Activated T-cell treated with anti-CD3 and anti-CD28 coated beads, Interleukin-2, amount 50 U/mL, for 4 hours (primary cell): ENCODE data around the gene CARD19. TPM values are rescaled to one million over a fixed set of nuclear protein-coding genes. Genes with fewer than 3 reads are reported as not detected.

Experiments used
- ATAC-seq, 2 donors: fragments of 200-7000 bp; cut with Tn5 transposase; one replicate each; pipeline ENCODE4 v1.10.0; 2021
- DNase-seq: peaks from one replicate; pipeline ENCODE4 v3.0.0-alpha.2; 2020
- H3K27me3 Mint-ChIP-seq: one replicate; pipeline ENCODE4 v1.8.0; 2021; ENCODE audit warnings: low read depth, mixed read lengths
- H3K36me3 Mint-ChIP-seq: one replicate; pipeline ENCODE4 v1.8.0; 2022; ENCODE audit warnings: mixed read lengths; ENCODE audit not compliant: insufficient read depth
- H3K4me1 Mint-ChIP-seq: one replicate; pipeline ENCODE4 v1.8.0; 2021; ENCODE audit warnings: low read depth, mixed read lengths
- H3K4me3 Mint-ChIP-seq: one replicate; pipeline ENCODE4 v1.8.0; 2021; ENCODE audit warnings: mild to moderate bottlenecking, moderate library complexity, mixed read lengths
- H3K9me3 Mint-ChIP-seq: one replicate; pipeline ENCODE4 v1.8.0; 2021; ENCODE audit warnings: mixed read lengths
- total RNA-seq, 3 donors: library from RNA; stranded (reverse); gene quantifications; one replicate each; pipeline ENCODE4 v1.2.1, GENCODE V29; 2021

CARD19 gene
- total RNA-seq, 3 donors from 2014 or later = 25.5 to 33.8 (median 28.4) TPM

DNA sequence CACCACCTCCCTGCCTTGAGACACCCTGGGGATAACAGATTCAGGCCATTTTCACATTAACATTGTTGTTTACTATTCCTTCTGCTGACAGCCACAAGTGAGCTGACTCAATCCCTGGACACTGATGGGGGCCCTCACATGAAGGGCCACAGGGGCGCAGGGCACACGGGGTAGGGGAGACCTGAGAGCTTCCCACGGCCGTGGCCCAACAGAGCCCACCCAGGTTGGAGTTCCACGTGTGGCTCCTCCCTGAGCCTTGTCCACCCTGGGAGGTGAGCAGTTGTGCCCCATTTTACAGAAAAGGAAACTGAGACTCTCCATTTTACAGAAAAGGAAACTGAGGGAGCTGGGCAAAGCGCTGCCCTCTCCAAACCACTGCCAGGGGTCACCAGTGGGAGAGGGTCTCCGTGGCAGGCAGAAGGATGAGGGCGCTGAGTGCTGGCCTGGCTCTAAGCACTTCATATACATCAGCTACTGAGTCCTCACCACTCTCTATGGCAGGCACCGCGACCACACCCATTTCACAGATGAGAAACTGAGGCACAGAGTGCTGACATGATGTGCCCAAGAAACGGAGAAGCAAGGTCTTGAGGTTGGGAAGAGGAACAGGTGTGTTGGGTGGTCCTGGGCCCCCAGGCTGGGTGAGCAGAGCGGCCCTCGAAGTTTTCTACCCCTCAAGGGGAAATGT, 35.7 kb downstream of the CARD19 start:
- ATAC-seq (no peak), DNase-seq (no peak)
- peaks cover 6% of the 10 kb centered on the region for H3K36me3 Mint-ChIP-seq
- no peaks in the 10 kb centered on the region for H3K9me3 Mint-ChIP-seq
- H3K4me1 Mint-ChIP-seq = peaks cover 64% of the 10 kb centered on the region
- peak overlapping the region; percentile 92 for H3K4me3 Mint-ChIP-seq
- no peaks in the 10 kb centered on the region for H3K27me3 Mint-ChIP-seq

DNA sequence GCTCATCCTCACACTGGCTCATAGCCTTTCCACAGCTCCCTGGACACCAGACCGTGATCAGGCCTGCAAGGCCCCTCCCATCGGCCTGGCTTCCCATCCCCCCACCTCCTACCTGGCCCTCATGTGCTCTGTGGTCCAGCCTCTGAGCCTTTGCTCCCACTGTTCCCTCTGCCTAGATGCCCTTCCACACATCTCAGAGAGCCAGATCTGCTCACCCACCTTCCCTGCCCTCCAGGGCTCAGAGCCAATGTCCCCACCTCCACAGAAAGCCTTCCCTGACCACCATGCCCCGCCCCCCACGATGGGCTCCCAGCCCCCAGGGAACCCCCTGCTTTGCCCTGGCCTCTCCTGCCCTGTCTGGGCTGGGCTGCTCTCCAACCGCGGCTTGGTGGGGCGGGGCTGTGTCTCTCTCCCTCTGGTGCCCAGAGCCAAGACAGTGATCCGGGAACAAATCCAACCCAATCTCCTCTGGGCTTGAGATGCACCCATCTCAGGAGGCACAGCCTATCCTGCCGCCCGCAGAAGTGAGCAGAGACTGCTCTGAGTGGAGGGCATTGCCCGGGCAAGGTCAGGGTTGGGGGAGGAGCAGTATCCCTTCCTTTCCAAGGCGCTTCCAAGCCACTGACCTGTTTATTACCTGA, 36.4 kb downstream of the CARD19 start:
- peaks cover 57% of the 10 kb centered on the region for H3K4me1 Mint-ChIP-seq
- H3K36me3 Mint-ChIP-seq = peaks cover 6% of the 10 kb centered on the region
- no peaks in the 10 kb centered on the region for H3K27me3 Mint-ChIP-seq
- ATAC-seq = no peak
- H3K4me3 Mint-ChIP-seq = peak overlapping the region; percentile 92
- H3K9me3 Mint-ChIP-seq = no peaks in the 10 kb centered on the region
- DNase-seq = no peak

DNA sequence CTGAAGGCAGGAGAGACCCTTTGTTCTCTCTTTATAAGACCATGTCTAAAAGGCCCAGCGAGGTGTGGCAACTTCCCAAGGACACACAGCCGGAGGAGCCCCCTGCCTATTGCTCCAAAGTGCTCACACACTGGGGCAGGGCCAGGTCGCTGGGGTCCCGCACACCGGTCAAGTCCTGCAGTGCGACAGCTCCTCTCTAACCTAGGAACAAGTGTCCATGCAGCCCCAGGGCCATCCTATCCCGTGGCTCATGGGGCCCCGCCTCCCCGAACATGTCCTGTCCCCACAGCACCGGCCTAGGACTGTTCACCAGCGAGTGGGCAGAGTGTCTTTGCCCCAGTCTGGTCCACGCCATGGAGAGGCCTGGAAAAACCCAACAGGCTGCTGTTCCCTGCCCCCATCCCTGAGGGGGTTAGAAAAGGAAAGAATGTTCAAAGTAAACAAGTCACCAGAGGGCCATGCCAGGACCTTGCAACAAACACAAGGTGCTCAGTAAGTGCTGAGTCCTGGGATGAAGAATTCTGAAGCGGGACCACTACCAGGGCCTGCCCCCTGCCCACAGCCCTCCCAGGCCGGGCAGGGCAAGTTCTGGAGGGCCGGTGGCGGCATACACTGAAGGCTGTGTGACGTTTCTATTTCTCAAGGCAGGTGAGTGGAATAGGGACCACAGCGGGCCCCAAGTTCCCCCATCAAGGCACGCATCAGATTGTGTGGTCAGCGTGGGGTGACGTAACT, 37.1 kb downstream of the CARD19 start:
- H3K4me1 Mint-ChIP-seq = peaks cover 56% of the 10 kb centered on the region
- DNase-seq (no peak), ATAC-seq (peak in 1 of 2 donors; percentile 25)
- H3K4me3 Mint-ChIP-seq = peak overlapping the region; percentile 92
- no peaks in the 10 kb centered on the region for H3K27me3 Mint-ChIP-seq
- H3K36me3 Mint-ChIP-seq = peaks cover 6% of the 10 kb centered on the region
- no peaks in the 10 kb centered on the region for H3K9me3 Mint-ChIP-seq

DNA sequence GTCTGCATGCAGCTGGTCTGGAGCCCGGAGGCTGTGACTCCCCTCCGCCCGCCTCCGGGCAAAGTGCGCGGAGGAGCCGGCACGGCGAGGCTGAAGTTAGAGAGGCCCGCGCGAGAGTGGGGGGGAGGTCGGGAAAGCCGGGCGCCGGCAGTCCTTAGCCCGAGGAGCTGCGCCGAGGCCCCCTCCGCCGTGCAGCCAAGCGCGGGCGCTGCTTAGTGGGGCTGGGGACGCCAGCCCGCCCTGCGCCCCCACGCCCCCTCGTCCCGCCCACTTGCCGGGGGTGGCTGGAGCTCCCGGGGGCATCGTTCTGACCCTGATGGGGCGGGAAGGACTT, 37.6 kb downstream of the CARD19 start:
- H3K27me3 Mint-ChIP-seq = no peaks in the 10 kb centered on the region
- H3K4me1 Mint-ChIP-seq = peaks cover 56% of the 10 kb centered on the region
- peak overlapping the region; percentile 92 for H3K4me3 Mint-ChIP-seq
- H3K9me3 Mint-ChIP-seq = no peaks in the 10 kb centered on the region
- peaks cover 5% of the 10 kb centered on the region for H3K36me3 Mint-ChIP-seq
- ATAC-seq (peak in 1 of 2 donors; percentile 33), DNase-seq (peak; percentile 37)

DNA sequence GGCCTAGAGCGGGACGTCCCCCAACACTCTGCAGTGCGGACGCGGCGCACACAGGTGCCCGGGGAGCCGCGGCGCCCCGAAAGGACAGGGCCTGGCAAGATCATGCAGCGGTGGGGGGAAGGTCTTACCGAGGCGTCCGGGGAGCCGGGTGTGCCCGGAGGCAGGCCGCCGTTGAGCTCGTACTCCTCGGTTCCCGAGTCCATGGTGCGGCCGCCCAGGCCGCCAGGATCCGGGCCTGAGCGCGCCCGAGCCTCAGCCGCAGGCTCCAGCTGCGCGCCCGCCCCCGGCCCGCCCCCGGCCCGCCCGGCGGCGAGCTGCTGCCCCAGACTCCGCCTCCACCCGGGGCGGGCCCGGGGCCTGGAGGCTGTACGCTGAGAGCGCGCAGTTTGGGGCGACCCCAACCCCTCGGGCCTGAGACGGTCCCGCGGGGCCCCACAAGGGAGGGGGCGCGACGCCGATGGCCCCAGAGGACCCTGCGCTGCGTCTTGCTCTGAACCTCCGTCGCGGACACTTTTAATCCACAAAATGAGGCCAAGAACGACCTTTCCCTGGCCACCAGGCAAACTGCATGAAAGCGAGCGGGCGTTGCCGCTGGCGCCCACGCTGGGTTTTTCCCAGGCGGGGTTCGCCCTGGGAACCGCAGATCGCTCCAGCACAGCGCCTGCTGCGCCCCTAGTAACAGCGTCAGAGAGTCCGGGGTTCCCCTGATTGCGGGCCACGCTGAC, 38.2 kb downstream of the CARD19 start, which contains the start of gene NINJ1:
NINJ1 (minus strand) TSS at position 237 of the 725 bp plus-strand sequence; CDS start at position 203, 34 bp downstream.
- Mint-ChIP-seq H3K4me3 (peak within 1 kb of the TSS; percentile 92), H3K4me1 (peaks cover 53% of the 10 kb centered on the region), H3K9me3 (no peaks in the 10 kb centered on the region), H3K36me3 (peaks cover 3% of the 10 kb centered on the region), H3K27me3 (no peaks in the 10 kb centered on the region)
- DNase-seq (peak; percentile 89), ATAC-seq (peak; percentile 81 to 82)

GRCh38 chr9:93134740-93135444, 38.9 kb downstream of the CARD19 start:
- Mint-ChIP-seq H3K9me3 (no peaks in the 10 kb centered on the region), H3K4me3 (peak overlapping the region; percentile 84), H3K4me1 (peaks cover 50% of the 10 kb centered on the region), H3K27me3 (no peaks in the 10 kb centered on the region), H3K36me3 (peaks cover 3% of the 10 kb centered on the region)
- ATAC-seq = no peak
- DNase-seq = no peak

DNA sequence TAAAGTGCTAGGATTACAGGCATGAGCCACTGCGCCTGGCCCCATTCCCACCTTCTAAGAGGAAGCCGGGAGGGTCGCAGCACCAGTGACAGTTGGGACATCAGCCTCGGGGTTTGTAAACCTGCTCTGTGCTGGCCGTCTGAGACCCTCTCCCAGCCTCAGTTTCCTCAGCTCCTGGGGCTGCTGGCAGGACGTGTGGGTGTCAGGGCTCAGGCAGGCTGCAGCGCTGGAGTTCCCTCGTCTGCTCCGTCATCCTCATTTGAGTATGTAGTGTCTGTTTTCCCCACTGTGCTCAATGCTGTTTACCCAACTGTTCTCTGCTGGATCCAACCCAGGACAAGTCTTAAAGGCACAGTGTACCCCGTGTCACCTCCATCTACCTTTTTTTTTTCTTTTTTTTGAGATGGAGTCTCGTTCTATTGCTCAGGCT, 40.0 kb downstream of the CARD19 start:
- H3K36me3 Mint-ChIP-seq = peaks cover 2% of the 10 kb centered on the region
- peaks cover 48% of the 10 kb centered on the region for H3K4me1 Mint-ChIP-seq
- no peaks in the 10 kb centered on the region for H3K9me3 Mint-ChIP-seq
- no peak overlapping the region for H3K4me3 Mint-ChIP-seq
- DNase-seq = no peak
- no peak for ATAC-seq
- H3K27me3 Mint-ChIP-seq = no peaks in the 10 kb centered on the region

DNA sequence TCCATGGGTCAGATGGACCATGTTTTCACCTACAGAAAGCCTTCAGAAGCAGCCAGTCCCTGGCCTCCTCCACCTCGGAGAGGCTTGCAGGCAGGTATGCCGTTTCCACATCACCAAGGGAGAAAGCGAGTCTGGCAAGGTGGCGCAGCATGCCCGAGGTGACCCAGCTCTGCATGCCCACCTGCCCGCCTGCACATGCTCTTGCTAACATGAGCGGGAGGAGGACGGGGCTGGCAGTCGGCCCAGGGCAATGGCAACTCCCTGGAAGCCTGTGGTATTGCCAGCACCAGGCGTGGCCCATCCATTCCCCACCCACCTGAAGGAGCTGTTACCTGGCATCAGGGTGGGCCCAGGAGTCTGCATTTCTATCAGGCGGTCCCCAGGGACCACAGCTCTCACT, 41.3 kb downstream of the CARD19 start:
- Mint-ChIP-seq H3K36me3 (peaks cover 2% of the 10 kb centered on the region), H3K9me3 (no peaks in the 10 kb centered on the region), H3K4me3 (no peak overlapping the region), H3K27me3 (no peaks in the 10 kb centered on the region), H3K4me1 (peaks cover 41% of the 10 kb centered on the region)
- no peak for ATAC-seq
- no peak for DNase-seq

- Mint-ChIP-seq H3K4me1 (peaks cover 39% of the 10 kb centered on the region), H3K4me3 (no peak overlapping the region), H3K27me3 (no peaks in the 10 kb centered on the region), H3K9me3 (no peaks in the 10 kb centered on the region), H3K36me3 (no peaks in the 10 kb centered on the region)
- no peak for ATAC-seq
- no peak for DNase-seq
Observed at GRCh38 chr9:93138171-93138764, 42.3 kb downstream of the CARD19 start.

- no peaks in the 10 kb centered on the region for H3K27me3 Mint-ChIP-seq
Observed at GRCh38 chr9:93139365-93140182, 43.6 kb downstream of the CARD19 start.

DNA sequence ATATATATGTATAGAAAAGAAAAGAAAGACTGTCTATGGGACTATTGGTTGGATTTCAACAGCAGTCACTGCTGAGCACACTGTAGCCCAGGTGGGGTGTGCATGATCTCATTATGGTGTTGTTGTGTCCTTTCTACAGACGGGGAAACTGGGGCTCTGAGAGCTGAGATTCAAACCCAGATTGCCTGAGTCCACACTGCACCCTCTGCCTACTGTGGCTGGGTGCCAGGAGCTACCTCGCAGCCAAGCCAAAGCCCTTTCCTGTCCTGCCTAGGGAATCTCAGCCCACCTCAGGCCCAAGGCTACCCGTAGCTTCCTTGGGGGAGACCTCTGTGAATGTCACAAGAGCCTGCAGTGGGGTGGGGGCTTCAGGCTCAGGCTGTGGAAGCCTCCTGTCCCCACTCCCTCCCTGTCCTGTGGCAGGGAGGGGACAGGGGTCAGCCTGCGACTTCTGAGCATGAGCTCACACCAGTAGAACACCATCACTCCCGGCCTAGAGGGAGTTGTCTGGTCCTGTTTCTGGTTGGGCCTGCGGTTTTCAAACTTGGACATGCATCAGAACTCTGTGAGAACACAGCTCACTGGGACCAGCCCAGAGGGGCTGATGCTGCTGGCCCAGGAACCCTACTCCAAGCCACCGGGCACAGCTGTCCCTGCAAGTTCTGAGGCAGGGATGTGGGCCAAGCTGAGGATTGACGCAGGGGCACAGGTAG, 45.9 kb downstream of the CARD19 start:
- H3K9me3 Mint-ChIP-seq = peaks cover 9% of the 10 kb centered on the region
- no peaks in the 10 kb centered on the region for H3K27me3 Mint-ChIP-seq
- ATAC-seq (no peak), DNase-seq (no peak)
- H3K4me1 Mint-ChIP-seq = peaks cover 54% of the 10 kb centered on the region
- peaks cover 2% of the 10 kb centered on the region for H3K36me3 Mint-ChIP-seq
- H3K4me3 Mint-ChIP-seq = no peak overlapping the region

More at GRCh38 chr9:93139365-93140182, 43.6 kb downstream of the CARD19 start:
- no peaks in the 10 kb centered on the region for H3K9me3 Mint-ChIP-seq
- H3K4me3 Mint-ChIP-seq = no peak overlapping the region
- H3K4me1 Mint-ChIP-seq = peaks cover 50% of the 10 kb centered on the region
- no peak for DNase-seq
- no peaks in the 10 kb centered on the region for H3K36me3 Mint-ChIP-seq
- ATAC-seq = no peak

DNA sequence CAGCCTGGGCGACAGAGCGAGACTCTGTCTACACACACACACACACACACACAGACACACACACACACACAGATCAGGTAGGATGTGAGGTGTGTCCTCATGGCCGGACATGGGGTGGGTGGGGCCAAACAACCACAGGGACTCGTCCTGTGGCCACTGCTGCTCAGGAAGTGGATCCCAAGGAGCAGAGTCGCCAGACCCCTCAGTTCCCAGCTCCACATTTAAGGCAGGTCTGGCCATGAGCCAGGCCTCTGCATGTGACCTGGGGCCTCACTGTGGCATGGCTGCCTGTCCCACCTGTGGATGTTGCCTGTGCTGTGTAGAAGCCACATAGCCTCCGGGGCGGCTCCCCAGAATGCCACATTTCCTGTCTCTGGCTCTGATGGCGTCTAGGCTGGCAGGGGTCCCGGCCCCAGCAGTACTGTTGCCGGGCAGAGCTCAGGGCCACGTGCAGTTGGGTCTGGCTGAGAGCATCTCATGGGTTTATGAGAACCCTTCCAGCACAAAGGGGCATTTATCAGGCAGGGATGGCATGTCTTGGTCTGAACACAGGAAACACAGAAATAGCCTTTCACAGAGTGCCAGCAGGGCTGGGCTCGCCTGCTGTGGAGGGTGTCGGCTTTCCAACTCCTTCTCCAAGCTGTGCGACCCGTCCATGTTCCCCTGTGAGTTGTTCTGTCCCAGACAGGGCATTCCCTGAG, 48.0 kb downstream of the CARD19 start:
- ATAC-seq = peak; percentile 29 to 35
- H3K4me1 Mint-ChIP-seq = peaks cover 55% of the 10 kb centered on the region
- no peaks in the 10 kb centered on the region for H3K27me3 Mint-ChIP-seq
- no peak overlapping the region for H3K4me3 Mint-ChIP-seq
- peak; percentile 41 for DNase-seq
- peaks cover 10% of the 10 kb centered on the region for H3K9me3 Mint-ChIP-seq
- H3K36me3 Mint-ChIP-seq = peaks cover 4% of the 10 kb centered on the region
